GM12872 (cell line): ENCODE measurements around the gene RECK.

Experiments used
- TF ChIP-seq, protein P1 (sequence below): IDR thresholded peaks from 3 replicates; pipeline ENCODE4 v1.5.1; 2011; ENCODE audit warnings: low read depth, mild to moderate bottlenecking, low read length, moderate library complexity; ENCODE audit not compliant: insufficient read depth

Gene RECK

DNA sequence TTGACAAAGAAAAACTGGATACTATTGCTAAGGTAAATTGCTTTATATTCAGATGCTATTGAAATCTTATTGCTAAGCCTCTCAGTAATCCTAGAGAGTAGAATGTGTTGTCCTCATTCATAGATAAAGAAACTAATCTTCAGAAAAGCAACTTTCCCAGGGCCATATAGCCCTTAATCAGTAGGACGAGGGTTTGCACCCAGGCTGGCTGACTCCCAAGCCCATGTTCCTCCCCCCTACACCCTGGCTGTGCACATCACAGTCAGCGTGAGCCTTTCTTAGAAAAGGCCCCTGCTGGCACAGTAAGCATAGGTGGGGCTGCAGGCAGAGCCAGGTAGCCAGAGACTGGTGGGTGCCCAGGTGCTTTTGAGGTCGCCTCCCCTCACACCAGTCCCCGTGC lies 84.0 kb downstream of the RECK start:
- TF ChIP-seq, protein P1, sequence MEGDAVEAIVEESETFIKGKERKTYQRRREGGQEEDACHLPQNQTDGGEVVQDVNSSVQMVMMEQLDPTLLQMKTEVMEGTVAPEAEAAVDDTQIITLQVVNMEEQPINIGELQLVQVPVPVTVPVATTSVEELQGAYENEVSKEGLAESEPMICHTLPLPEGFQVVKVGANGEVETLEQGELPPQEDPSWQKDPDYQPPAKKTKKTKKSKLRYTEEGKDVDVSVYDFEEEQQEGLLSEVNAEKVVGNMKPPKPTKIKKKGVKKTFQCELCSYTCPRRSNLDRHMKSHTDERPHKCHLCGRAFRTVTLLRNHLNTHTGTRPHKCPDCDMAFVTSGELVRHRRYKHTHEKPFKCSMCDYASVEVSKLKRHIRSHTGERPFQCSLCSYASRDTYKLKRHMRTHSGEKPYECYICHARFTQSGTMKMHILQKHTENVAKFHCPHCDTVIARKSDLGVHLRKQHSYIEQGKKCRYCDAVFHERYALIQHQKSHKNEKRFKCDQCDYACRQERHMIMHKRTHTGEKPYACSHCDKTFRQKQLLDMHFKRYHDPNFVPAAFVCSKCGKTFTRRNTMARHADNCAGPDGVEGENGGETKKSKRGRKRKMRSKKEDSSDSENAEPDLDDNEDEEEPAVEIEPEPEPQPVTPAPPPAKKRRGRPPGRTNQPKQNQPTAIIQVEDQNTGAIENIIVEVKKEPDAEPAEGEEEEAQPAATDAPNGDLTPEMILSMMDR: no peak

DNA sequence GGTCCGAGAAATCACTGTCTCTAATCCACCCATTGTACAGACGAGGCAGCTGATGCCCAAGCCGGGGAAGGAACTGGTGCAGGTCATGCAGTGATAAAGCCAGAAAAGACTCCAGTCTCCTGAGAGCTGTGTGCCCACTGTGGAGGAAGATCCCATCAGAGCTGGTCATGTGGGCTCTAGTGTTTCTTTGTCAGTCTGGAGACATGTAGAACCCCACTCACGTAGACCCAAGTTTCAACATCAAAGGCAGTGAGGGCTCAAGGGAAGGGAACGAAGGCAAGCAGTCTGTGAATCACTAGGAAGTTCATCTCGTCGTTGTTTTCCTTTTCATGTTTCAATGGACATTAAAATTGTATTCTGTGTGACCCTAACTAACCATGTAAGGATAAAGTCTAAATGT lies 85.3 kb downstream of the RECK start:
- TF ChIP-seq, protein P1: no peak

DNA sequence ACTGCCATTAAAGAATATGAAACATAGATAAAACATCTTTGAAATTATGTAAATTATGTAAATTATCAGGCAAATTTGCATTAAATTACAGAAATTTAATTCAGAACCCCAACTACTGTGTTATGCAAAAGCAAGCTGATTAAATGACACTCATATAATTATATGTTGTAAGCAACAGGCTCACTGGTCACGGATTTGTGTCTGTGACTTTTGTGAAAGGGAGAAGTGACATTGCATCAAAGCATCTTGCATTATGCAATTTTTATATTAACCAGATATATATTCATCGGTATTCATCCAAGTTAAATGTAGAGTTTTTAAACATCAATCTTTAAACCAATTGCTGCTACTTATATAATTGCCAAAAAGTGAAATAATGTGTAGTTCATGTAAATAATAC lies 86.8 kb downstream of the RECK start:
- TF ChIP-seq, protein P1: no peak

DNA sequence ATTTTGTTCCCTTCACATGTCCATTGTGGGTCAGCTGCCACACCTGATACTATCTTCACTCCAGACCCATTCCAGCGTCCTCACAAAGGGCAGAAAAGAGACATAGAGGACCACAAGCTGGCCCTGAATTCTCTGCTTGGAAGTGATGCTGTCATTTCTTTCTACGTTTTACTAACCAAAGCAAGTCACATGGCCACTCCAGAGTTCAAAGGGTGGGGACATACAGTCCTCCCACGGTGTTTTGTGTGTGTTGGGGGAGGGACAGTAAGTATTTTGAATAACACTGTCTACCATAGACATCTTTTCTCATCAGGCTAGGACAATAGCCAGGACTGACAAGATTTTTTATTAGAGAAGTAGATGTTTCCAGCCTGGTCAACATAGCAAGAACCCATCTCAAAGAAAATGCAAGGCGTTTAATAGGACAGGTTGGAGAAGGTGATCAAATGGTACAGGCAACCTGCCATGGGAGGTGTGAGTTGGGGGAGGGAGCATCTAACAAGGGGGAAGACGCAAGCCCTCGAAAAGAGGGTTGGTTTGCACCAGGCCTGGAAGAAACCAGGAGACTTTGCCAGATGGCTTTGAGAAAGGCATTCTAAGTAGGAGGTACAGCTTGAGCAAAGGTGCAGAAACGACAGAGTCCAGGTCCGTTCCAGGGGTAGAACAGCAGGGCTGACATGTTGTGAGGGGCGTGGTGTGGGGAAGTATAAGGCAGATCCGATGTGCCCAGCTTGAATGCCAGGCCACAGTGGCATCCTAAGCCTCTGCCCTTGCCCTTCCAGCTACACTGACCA lies 88.5 kb downstream of the RECK start:
- TF ChIP-seq, protein P1: no peak

DNA sequence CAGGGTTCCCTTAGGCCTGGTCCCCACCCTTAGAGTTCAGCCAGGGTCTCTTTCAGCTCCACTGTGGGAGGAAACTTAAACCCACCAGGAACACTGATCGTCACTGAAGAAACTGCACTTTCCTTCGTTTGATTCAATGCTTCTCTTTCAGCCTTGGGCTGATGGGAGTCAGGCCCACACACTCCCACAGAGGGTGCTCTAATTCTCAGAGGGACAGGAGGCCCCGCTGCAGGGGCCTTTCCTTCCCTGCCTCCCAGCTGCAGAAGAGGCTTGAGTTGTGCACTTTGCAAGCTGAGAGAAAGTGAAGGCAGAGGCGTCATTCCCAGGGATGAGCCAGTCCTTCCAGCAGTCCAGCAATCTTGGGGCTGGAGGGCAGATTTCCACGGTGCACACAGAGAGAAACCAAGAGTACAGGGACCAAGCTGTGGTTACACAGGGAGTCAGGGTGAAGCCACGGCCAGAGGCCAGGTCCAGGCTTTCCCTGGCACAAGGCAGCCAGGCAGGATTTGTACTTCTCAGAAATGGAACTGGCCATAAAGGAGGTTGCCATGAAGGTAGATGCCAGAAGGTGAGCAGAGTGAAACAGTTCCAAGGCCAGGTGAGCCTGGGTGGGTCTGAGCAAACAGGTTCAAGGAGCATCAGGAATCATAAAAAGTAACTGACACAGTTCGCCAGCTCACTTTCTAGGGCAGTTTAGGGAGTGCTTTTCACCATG lies 89.5 kb downstream of the RECK start:
- TF ChIP-seq, protein P1: no peak

DNA sequence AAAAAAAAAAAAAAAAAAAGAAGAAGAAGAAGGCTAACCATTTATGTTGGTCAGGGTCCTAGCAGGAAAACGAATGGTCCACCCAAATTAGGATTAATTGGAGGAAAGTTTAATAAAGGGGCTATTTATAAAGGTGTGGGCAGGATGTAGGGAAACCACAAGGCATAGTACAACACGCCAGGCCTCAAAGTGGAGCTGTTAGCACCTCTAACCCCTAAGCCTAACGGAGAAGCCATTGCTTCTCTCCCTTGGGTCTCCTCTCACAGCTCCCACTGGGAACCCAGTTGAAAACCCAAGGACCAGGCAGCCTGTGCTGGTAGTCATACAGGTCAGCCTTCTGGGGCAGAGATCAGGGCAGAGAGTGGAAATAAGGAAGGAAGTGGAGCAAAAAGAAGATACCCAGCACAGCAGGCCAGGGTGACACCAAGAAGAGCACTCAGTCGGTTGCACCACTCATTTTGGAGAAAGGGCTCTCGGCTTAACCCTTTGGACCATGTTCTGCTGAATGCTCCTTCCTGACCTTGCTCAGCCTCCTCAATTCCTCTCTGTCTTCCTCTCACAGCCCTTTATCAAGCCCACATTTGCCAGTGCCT lies 91.0 kb downstream of the RECK start:
- TF ChIP-seq, protein P1: no peak

DNA sequence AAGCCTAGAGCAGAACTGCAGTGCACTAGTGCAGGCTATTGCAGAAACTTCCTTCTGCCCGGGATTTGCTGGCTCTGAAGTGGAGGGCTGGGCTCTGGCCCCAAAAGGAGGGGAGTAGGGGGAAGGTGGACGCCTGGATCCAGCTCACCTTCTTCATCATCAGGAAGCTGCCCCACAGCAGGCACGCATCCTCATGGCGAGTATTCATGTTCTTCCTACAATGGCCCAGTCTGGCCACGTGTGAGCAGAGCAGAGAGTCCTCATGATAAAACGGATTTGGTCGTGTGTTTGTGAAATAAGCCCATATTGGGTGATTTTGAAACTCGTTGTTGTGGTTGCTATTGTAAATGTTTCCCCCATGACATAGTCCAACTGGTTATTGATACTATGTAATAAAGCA lies 91.6 kb downstream of the RECK start:
- TF ChIP-seq, protein P1: no peak
